Epithelial cell of proximal tubule (primary cell): Measurements from ENCODE around the gene ADAM19. TPM values are rescaled to one million over a fixed set of nuclear protein-coding genes. Genes with fewer than 3 reads are reported as not detected.
A peak's percentile ranks its signal among the peaks of the same experiment; 100 is the strongest.

Source experiments
- DNase-seq: peaks from one replicate; pipeline ENCODE4 v3.0.0-alpha.2; 2011; ENCODE audit warnings: low read depth
- H3K4me3 ChIP-seq: 2 replicates; pipeline ENCODE4 v1.5.1; 2011; ENCODE audit warnings: low read depth, mild to moderate bottlenecking, low read length
- total RNA-seq: library from RNA; depleted of rRNA; stranded (reverse); fragments of >200 nt; gene quantifications from 2 replicates; pipeline ENCODE4 v1.2.3, GENCODE V29; 2015
- TF ChIP-seq, protein P1 (sequence below): conservative IDR thresholded peaks from 2 replicates; pipeline ENCODE4 v1.5.1; 2012; ENCODE audit warnings: low read depth, mild to moderate bottlenecking, low read length

The ADAM19 gene
- total RNA-seq, 1 donor from 2014 or later = 19.3 TPM

GRCh38 chr5:157528036-157528632 lies 47.4 kb downstream of the ADAM19 start:
- TF ChIP-seq, protein P1, sequence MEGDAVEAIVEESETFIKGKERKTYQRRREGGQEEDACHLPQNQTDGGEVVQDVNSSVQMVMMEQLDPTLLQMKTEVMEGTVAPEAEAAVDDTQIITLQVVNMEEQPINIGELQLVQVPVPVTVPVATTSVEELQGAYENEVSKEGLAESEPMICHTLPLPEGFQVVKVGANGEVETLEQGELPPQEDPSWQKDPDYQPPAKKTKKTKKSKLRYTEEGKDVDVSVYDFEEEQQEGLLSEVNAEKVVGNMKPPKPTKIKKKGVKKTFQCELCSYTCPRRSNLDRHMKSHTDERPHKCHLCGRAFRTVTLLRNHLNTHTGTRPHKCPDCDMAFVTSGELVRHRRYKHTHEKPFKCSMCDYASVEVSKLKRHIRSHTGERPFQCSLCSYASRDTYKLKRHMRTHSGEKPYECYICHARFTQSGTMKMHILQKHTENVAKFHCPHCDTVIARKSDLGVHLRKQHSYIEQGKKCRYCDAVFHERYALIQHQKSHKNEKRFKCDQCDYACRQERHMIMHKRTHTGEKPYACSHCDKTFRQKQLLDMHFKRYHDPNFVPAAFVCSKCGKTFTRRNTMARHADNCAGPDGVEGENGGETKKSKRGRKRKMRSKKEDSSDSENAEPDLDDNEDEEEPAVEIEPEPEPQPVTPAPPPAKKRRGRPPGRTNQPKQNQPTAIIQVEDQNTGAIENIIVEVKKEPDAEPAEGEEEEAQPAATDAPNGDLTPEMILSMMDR = no peak
- no peak overlapping the region for H3K4me3 ChIP-seq
- DNase-seq = no peak

GRCh38 chr5:157524887-157525286 lies 50.7 kb downstream of the ADAM19 start:
- no peak overlapping the region for H3K4me3 ChIP-seq
- TF ChIP-seq, protein P1 = no peak
- DNase-seq = no peak

- no peak for DNase-seq
- TF ChIP-seq, protein P1 = no peak
- H3K4me3 ChIP-seq = no peak overlapping the region
Measured at GRCh38 chr5:157523976-157524375, 51.6 kb downstream of the ADAM19 start.

GRCh38 chr5:157521704-157522029 lies 53.9 kb downstream of the ADAM19 start:
- TF ChIP-seq, protein P1 = no peak
- H3K4me3 ChIP-seq = no peak overlapping the region
- no peak for DNase-seq

- H3K4me3 ChIP-seq = no peak overlapping the region
- TF ChIP-seq, protein P1 = peak; percentile 12
- no peak for DNase-seq
Measured at GRCh38 chr5:157520911-157521703, 54.5 kb downstream of the ADAM19 start.

GRCh38 chr5:157519579-157520253 lies 55.9 kb downstream of the ADAM19 start:
- TF ChIP-seq, protein P1 = no peak
- DNase-seq = no peak
- no peak overlapping the region for H3K4me3 ChIP-seq
